Measurements from ENCODE around the gene MTHFSD. TPM values are rescaled to one million over a fixed set of nuclear protein-coding genes. Genes with fewer than 3 reads are reported as not detected.

MTHFSD gene
- total RNA-seq, 4 donors from 2014 or later = 12.5 to 26.6 (median 19.3) TPM

- H3K4me1 ChIP-seq = peaks cover 0 to 32% (median 3%) of the 10 kb centered on the region in 3 donors
- H3K36me3 ChIP-seq = no peaks in the 10 kb centered on the region
- H3K27me3 ChIP-seq = peaks cover 91% of the 10 kb centered on the region
- TF ChIP-seq CTCF (IDR thresholded peaks at IDR 0.05) (no peak), EP300 (IDR thresholded peaks at IDR 0.05) (no peak), POLR2A (IDR thresholded peaks at IDR 0.05) (no peak), POLR2AphosphoS5 (IDR thresholded peaks at IDR 0.05) (no peak)
- ATAC-seq = no peak
- H3K9me3 ChIP-seq = no peaks in the 10 kb centered on the region
- H3K27ac ChIP-seq = no peak overlapping the region
- 69 to 91% methylated on average over 7 to 9 of the region's 9 CpGs for WGBS, 2 donors (ENCODE audit: low coverage in 1 of 2)
- no peak overlapping the region for H3K4me3 ChIP-seq
Measured at GRCh38 chr16:86580791-86581170, 25.7 kb upstream of the MTHFSD start.

DNA sequence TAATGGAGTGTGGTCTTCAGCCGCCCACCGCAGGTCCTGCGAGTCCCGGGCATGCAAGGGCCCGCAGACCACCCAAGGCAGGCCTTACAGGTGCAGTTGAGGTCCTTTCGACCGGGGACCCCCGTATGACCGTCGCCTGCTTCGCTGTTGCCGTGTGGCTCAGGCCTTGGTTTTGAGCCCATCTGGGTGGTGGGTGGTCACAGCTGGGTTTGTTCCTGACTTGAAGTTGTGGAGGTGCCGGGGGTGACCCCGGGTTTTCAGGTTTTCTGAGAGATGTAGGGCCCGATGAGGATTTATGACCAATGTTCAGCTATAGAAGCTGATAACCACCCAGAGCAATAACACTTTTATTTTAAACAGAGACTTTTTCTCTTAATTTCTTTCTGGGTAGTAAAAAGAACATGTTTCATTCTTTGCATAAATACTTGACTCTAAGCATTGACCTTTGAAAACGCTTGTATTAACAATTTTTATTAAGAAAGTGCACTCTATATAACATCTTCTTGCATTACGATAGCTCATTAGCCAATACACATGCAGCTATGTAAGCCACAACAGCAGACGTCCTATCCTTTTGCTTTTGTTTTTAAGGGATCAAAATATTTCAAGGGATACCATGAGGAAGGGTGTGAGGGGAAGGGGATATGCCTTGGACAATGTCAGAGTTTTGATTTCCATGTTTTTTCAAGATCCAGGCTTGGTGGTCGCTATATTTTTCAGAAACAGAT lies 25.2 kb upstream of the MTHFSD start:
- Histone ChIP-seq H3K27me3 (peaks cover 95% of the 10 kb centered on the region), H3K4me3 (no peak overlapping the region), H3K27ac (no peak overlapping the region), H3K36me3 (no peaks in the 10 kb centered on the region), H3K9me3 (no peaks in the 10 kb centered on the region), H3K4me1 (peaks cover 0 to 37% (median 3%) of the 10 kb centered on the region in 3 donors)
- no peak for TF ChIP-seq CTCF (IDR thresholded peaks at IDR 0.05)
- no peak for TF ChIP-seq EP300 (IDR thresholded peaks at IDR 0.05)
- no peak for TF ChIP-seq POLR2A (IDR thresholded peaks at IDR 0.05)
- no peak for TF ChIP-seq POLR2AphosphoS5 (IDR thresholded peaks at IDR 0.05)
- no peak for ATAC-seq
- 53 to 61% methylated on average over 9 to 10 of the region's 19 CpGs for whole genome bisulfite sequencing, 2 donors (ENCODE audit: low coverage in 1 of 2)

DNA sequence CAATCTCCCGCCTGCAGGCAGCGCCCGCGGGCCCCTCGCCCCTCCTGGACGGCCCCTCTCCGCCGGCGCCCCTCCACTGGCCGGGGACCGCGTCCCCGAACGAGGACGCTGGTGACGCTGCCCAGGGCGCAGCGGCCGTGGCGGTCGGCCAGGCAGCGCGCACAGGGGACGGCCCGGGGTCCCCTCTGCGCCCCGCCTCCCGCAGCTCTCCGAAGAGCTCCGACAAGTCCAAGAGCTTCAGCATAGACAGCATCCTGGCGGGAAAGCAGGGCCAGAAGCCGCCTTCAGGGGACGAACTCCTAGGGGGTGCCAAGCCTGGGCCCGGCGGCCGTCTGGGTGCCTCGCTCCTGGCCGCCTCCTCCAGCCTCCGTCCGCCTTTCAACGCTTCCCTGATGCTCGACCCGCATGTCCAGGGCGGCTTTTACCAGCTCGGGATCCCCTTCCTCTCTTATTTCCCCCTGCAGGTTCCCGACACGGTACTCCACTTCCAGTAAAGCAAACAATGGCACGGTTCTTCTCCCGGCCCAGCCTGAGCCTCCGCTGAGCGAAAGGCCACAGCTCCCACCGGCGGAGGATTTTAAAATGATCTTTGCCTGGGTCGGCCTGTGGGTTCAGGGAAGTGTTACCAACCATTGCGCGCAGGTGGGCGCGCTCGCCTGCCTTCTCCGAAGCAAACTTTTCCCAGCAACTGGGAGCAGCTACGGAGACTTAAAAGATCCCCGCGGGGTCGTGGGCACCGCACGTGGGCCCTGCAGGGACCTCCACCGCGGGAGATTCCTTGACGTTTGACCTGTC lies 24.4 kb upstream of the MTHFSD start:
- Histone ChIP-seq H3K4me3 (peak overlapping the region in 1 of 2 donors; percentile 34), H3K4me1 (peaks cover 0 to 38% (median 3%) of the 10 kb centered on the region in 3 donors)
- ATAC-seq = no peak

DNA sequence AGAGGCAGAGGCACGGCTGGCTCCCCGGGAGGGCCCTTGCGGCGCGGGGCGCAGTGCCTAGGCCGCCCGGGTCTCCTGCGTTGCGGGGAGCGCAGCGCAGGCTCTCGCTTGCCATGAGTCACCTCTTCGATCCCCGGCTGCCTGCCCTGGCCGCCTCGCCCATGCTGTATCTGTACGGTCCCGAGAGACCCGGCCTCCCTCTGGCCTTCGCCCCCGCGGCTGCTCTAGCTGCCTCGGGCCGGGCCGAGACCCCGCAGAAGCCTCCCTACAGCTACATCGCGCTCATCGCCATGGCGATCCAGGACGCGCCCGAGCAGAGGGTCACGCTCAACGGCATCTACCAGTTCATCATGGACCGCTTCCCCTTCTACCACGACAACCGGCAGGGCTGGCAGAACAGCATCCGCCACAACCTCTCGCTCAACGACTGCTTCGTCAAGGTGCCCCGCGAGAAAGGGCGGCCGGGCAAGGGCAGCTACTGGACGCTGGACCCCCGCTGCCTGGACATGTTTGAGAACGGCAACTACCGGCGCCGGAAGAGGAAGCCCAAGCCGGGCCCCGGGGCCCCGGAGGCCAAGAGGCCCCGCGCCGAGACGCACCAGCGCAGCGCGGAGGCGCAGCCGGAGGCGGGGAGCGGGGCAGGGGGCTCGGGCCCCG lies 23.7 kb upstream of the MTHFSD start:
- 10% methylated on average over 9 of the region's 69 CpGs; no CpG with 5 or more reads in 1 of the 2 donors for WGBS, 2 donors (ENCODE audit: low coverage in 1 of 2)
- H3K27ac ChIP-seq = peak overlapping the region in 3 of 4 donors; percentile 27 to 67 (median 55)
- H3K27me3 ChIP-seq = peaks cover 95% of the 10 kb centered on the region
- TF ChIP-seq EP300 (IDR thresholded peaks at IDR 0.05) = no peak
- H3K9me3 ChIP-seq = no peaks in the 10 kb centered on the region
- ATAC-seq = no peak
- H3K36me3 ChIP-seq = no peaks in the 10 kb centered on the region
- H3K4me1 ChIP-seq = peaks cover 0 to 38% (median 3%) of the 10 kb centered on the region in 3 donors
- H3K4me3 ChIP-seq = peak overlapping the region in 1 of 2 donors; percentile 34

More for the DNA sequence above, 24.4 kb upstream of the MTHFSD start:
- WGBS, 2 donors (ENCODE audit: low coverage in 1 of 2) = 7 to 27% methylated on average over 4 to 5 of the region's 69 CpGs
- Histone ChIP-seq H3K27me3 (peaks cover 95% of the 10 kb centered on the region), H3K27ac (peak overlapping the region in 3 of 4 donors; percentile 27 to 67 (median 55)), H3K9me3 (no peaks in the 10 kb centered on the region), H3K36me3 (no peaks in the 10 kb centered on the region)
- TF ChIP-seq POLR2AphosphoS5 (IDR thresholded peaks at IDR 0.05) = no peak
- TF ChIP-seq CTCF (IDR thresholded peaks at IDR 0.05) = no peak
- no peak for TF ChIP-seq POLR2A (IDR thresholded peaks at IDR 0.05)
- TF ChIP-seq EP300 (IDR thresholded peaks at IDR 0.05) = no peak

- peak within 1 kb of the TSS in 1 of 2 donors; percentile 34 for H3K4me3 ChIP-seq
- peak within 1 kb of the TSS in 3 of 4 donors; percentile 27 to 67 (median 55) for H3K27ac ChIP-seq
- H3K27me3 ChIP-seq = peaks cover 95% of the 10 kb centered on the region
- peaks cover 0 to 38% (median 3%) of the 10 kb centered on the region in 3 donors for H3K4me1 ChIP-seq
- H3K9me3 ChIP-seq = no peaks in the 10 kb centered on the region
- ATAC-seq = no peak
- H3K36me3 ChIP-seq = no peaks in the 10 kb centered on the region
- WGBS, 2 donors (ENCODE audit: low coverage in 1 of 2) = 27 to 34% methylated on average over 8 to 9 of the region's 13 CpGs
- no peak for TF ChIP-seq EP300 (IDR thresholded peaks at IDR 0.05)
- TF ChIP-seq POLR2AphosphoS5 (IDR thresholded peaks at IDR 0.05) = no peak
- TF ChIP-seq CTCF (IDR thresholded peaks at IDR 0.05) = no peak
- TF ChIP-seq POLR2A (IDR thresholded peaks at IDR 0.05) = no peak
Measured at GRCh38 chr16:86578061-86578599, 23.1 kb upstream of the MTHFSD start, which contains the start of gene FOXL1. TSS of gene FOXL1 (plus strand) at chr16:86578549. CDS start at chr16:86578724, 175 bp downstream.

Measured in gastroesophageal sphincter (tissue), 4 donors.